Natural killer cell (primary cell): ENCODE results near the gene LRAT. TPM values are rescaled to one million over a fixed set of nuclear protein-coding genes. Genes with fewer than 3 reads are reported as not detected.

Experiments
- ATAC-seq, 3 donors: fragments of 150-1000 bp in 2 of 3; fragments of 200-7000 bp in 1 of 3; cut with Tn5 transposase; 1 replicate in 1 of 3; 2 replicates in 2 of 3; pipeline ENCODE4 v1.10.0; 2021; ENCODE audit warnings: mild to moderate bottlenecking in 2 of 3, moderate library complexity in 2 of 3
- DNase-seq, 2 donors: peaks; one replicate each; pipeline versions ENCODE4 v3.0.0 to v3.0.0-alpha.2; 2013 to 2021; ENCODE audit warnings: mixed read lengths in 1 of 2
- H3K27ac ChIP-seq: one replicate; pipeline ENCODE4 v1.5.1; 2013; ENCODE audit warnings: mild to moderate bottlenecking, low read length
- H3K27me3 ChIP-seq: one replicate; pipeline ENCODE4 v1.6.1; 2013; ENCODE audit warnings: low read length; ENCODE audit not compliant: control insufficient read depth, insufficient read depth
- H3K36me3 ChIP-seq: one replicate; pipeline ENCODE4 v1.6.1; 2013; ENCODE audit warnings: low read length; ENCODE audit not compliant: control insufficient read depth, insufficient read depth
- H3K4me1 ChIP-seq: one replicate; pipeline ENCODE4 v1.6.1; 2013; ENCODE audit warnings: low read length; ENCODE audit not compliant: control insufficient read depth, insufficient read depth
- H3K4me3 ChIP-seq: one replicate; pipeline ENCODE4 v1.5.1; 2013; ENCODE audit warnings: low read length
- H3K9me3 ChIP-seq: one replicate; pipeline ENCODE4 v1.6.1; 2013; ENCODE audit warnings: low read length; ENCODE audit not compliant: control insufficient read depth, insufficient read depth
- H3K27ac Mint-ChIP-seq, 2 donors: one replicate each; pipeline ENCODE4 v1.8.0; 2022; ENCODE audit warnings: mild to moderate bottlenecking in 2 of 2, mixed read lengths in 2 of 2, moderate library complexity in 1 of 2
- H3K27me3 Mint-ChIP-seq, 2 donors: one replicate each; pipeline ENCODE4 v1.8.0; 2022; ENCODE audit warnings: low read depth in 2 of 2, mixed read lengths in 2 of 2
- H3K36me3 Mint-ChIP-seq: one replicate; pipeline ENCODE4 v1.8.0; 2022; ENCODE audit warnings: mixed read lengths
- H3K4me1 Mint-ChIP-seq, 2 donors: one replicate each; pipeline ENCODE4 v1.8.0; 2022; ENCODE audit warnings: mixed read lengths in 2 of 2
- H3K4me3 Mint-ChIP-seq: one replicate; pipeline ENCODE4 v1.8.0; 2022; ENCODE audit warnings: mild to moderate bottlenecking, moderate library complexity, mixed read lengths
- H3K9me3 Mint-ChIP-seq, 2 donors: one replicate each; pipeline ENCODE4 v1.8.0; 2022; ENCODE audit warnings: mixed read lengths in 2 of 2
- WGBS: methylation state at CpG from one replicate; pipeline ENCODE4 v1.1.7; 2013; ENCODE audit warnings: missing lambda C conversion rate; ENCODE audit not compliant: insufficient coverage; 5-methylcytosine and 5-hydroxymethylcytosine counted together
- intact Hi-C: fragments of 100-400 bp; cut with micrococcal nuclease; formaldehyde crosslinking; loops from one replicate; pipeline ENCODE4 v1.14.2; 2022
- total RNA-seq, 4 donors: library from RNA; stranded (reverse); fragments of 120-200 nt in 1 of 4; gene quantifications; one replicate each; pipeline versions ENCODE4 v1.2.3 to v1.2.4, GENCODE V29; 2013 to 2022
- TF ChIP-seq, protein P1 (sequence below): fragments of 200-600 bp; IDR thresholded peaks from one replicate; pipeline ENCODE4 v1.8.0; 2022; ENCODE audit warnings: antibody characterized with exemption

LRAT gene
- total RNA-seq, 3 donors from 2014 or later (not counting 1 experiment from before 2014, with no cell fraction given) = not detected

DNA sequence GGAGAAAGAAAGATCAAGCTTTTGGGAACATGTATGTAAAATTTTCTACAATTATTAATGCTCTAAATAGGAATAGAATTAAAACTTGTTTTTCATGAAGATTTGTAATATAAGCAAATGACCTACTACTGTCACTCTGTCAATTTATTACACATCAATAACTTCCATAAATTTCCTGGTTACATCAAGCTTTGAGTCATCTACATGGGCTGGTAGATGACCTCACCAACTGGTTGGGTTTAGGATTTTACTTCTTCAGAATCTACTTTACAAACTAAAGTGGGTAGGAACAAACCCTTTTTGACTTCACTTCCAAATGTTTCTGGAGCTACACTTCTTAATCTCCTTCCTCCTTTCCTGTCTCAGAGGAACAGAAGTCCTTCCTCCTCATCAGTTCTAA lies 12.0 kb upstream of the LRAT start:
- Mint-ChIP-seq H3K27ac (no peak overlapping the region), H3K4me1 (no peaks in the 10 kb centered on the region), H3K4me3 (no peak overlapping the region), H3K36me3 (no peaks in the 10 kb centered on the region), H3K27me3 (peaks cover 0 to 4% of the 10 kb centered on the region in 2 donors), H3K9me3 (peaks cover 2 to 4% of the 10 kb centered on the region in 2 donors)
- Histone ChIP-seq H3K27me3 (no peaks in the 10 kb centered on the region), H3K4me3 (no peak overlapping the region), H3K36me3 (no peaks in the 10 kb centered on the region), H3K27ac (no peak overlapping the region), H3K9me3 (no peaks in the 10 kb centered on the region), H3K4me1 (no peaks in the 10 kb centered on the region)
- no peak for ATAC-seq
- DNase-seq = no peak
- intact Hi-C loops = no loop called here
- TF ChIP-seq, protein P1, sequence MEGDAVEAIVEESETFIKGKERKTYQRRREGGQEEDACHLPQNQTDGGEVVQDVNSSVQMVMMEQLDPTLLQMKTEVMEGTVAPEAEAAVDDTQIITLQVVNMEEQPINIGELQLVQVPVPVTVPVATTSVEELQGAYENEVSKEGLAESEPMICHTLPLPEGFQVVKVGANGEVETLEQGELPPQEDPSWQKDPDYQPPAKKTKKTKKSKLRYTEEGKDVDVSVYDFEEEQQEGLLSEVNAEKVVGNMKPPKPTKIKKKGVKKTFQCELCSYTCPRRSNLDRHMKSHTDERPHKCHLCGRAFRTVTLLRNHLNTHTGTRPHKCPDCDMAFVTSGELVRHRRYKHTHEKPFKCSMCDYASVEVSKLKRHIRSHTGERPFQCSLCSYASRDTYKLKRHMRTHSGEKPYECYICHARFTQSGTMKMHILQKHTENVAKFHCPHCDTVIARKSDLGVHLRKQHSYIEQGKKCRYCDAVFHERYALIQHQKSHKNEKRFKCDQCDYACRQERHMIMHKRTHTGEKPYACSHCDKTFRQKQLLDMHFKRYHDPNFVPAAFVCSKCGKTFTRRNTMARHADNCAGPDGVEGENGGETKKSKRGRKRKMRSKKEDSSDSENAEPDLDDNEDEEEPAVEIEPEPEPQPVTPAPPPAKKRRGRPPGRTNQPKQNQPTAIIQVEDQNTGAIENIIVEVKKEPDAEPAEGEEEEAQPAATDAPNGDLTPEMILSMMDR = no peak

DNA sequence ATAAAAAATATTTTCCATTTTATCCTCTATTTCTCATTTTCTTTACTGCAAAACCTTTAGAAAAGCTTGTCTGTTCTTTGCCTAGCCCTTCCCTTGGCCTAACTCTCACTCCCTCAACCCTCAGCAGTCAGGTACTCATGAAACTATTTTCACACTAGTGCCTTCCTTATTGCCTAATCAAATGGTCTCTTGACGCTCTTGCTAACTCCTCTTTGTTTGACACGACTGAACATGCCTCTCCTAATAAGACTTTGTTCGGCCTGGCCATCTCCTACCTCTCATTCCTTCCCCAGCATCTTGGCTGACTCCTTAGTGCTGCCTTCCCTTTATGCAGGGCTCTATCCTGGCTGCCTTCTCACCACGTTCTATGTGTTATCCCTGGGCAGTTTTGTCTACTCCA lies 11.1 kb upstream of the LRAT start:
- H3K27me3 ChIP-seq = no peaks in the 10 kb centered on the region
- no peak overlapping the region for H3K27ac ChIP-seq
- WGBS = 80% methylated on average over 4 of the region's 4 CpGs
- DNase-seq (no peak), ATAC-seq (no peak)
- intact Hi-C loops = no loop called here
- no peak overlapping the region for H3K4me3 Mint-ChIP-seq
- no peaks in the 10 kb centered on the region for H3K4me1 Mint-ChIP-seq
- H3K27ac Mint-ChIP-seq = no peak overlapping the region
- no peaks in the 10 kb centered on the region for H3K36me3 Mint-ChIP-seq
- no peaks in the 10 kb centered on the region for H3K36me3 ChIP-seq
- no peak overlapping the region for H3K4me3 ChIP-seq
- H3K27me3 Mint-ChIP-seq = peaks cover 0 to 4% of the 10 kb centered on the region in 2 donors
- H3K9me3 Mint-ChIP-seq = peaks cover 2 to 4% of the 10 kb centered on the region in 2 donors
- H3K4me1 ChIP-seq = no peaks in the 10 kb centered on the region
- H3K9me3 ChIP-seq = no peaks in the 10 kb centered on the region
- TF ChIP-seq, protein P1 = no peak

DNA sequence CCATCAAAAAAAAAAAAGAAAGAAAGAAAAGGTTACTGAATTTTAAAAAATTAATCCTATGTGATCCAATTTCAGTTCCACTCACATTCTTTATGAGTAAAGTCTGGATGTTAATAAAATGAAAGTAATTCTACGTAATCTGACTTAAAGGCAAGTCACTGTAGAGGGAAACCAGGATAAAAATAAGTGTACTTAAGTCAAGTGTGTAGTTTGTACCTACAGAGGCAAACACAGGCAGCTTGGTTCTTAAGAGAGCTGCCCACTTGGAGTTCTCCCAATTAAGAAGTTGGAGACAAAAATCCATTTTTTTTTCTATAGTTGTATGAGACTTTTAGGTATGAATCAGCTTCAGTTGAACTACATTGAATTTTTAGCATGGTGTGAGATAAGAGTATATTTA lies 7.0 kb upstream of the LRAT start:
- no peaks in the 10 kb centered on the region for H3K9me3 ChIP-seq
- 75% methylated on average over 1 of the region's 1 CpG for WGBS
- H3K36me3 ChIP-seq = no peaks in the 10 kb centered on the region
- no peaks in the 10 kb centered on the region for H3K4me1 ChIP-seq
- intact Hi-C loops = no loop called here
- TF ChIP-seq, protein P1 = no peak
- Mint-ChIP-seq H3K4me3 (no peak overlapping the region), H3K27ac (no peak overlapping the region), H3K36me3 (no peaks in the 10 kb centered on the region), H3K4me1 (no peaks in the 10 kb centered on the region), H3K9me3 (peaks cover 2 to 4% of the 10 kb centered on the region in 2 donors), H3K27me3 (peaks cover 16 to 22% of the 10 kb centered on the region in 2 donors)
- DNase-seq (no peak), ATAC-seq (no peak)
- no peak overlapping the region for H3K27ac ChIP-seq
- H3K27me3 ChIP-seq = peaks cover 6% of the 10 kb centered on the region
- no peak overlapping the region for H3K4me3 ChIP-seq

DNA sequence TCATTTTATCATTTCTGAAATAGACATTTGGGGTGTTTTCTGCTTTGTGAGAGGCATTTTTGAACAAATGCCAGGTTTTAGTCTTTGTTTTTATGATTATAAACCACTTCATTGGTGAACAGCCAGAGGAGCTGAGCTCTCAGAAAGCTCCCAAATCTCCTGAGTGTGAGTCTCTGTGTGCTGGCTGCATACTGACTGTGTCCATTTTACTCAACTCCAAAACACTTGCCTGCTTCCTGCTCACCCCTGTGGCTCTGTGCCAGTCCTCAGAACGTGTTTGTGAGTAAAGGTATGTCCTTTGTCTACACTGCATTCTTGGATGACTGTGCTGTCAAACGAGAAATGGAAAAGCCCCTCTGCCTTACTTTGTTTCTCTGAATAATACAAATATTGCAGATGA lies 5.4 kb upstream of the LRAT start:
- intact Hi-C loops = no loop called here
- peaks cover 11% of the 10 kb centered on the region for H3K27me3 ChIP-seq
- H3K9me3 ChIP-seq = no peaks in the 10 kb centered on the region
- H3K27ac Mint-ChIP-seq = no peak overlapping the region
- H3K36me3 ChIP-seq = no peaks in the 10 kb centered on the region
- no peaks in the 10 kb centered on the region for H3K36me3 Mint-ChIP-seq
- TF ChIP-seq, protein P1 = no peak
- H3K4me1 Mint-ChIP-seq = peaks cover 0 to 2% of the 10 kb centered on the region in 2 donors
- H3K9me3 Mint-ChIP-seq = peaks cover 0 to 2% of the 10 kb centered on the region in 2 donors
- no peak overlapping the region for H3K27ac ChIP-seq
- no peak overlapping the region for H3K4me3 Mint-ChIP-seq
- no peak overlapping the region for H3K4me3 ChIP-seq
- WGBS = 36% methylated on average over 2 of the region's 2 CpGs
- no peak for DNase-seq
- H3K27me3 Mint-ChIP-seq = peaks cover 21 to 28% of the 10 kb centered on the region in 2 donors
- peaks cover 11% of the 10 kb centered on the region for H3K4me1 ChIP-seq
- ATAC-seq = no peak
